ENCODE results near the gene TFAP2E. TPM values are rescaled to one million over a fixed set of nuclear protein-coding genes. Genes with fewer than 3 reads are reported as not detected.

TFAP2E gene
- total and polyA plus RNA-seq, 7 donors, result 0.04 to 0.12 (median 0.06) TPM; not detected in 4

GRCh38 chr1:35568975-35569395 is 4.1 kb upstream of the TFAP2E start:
- H3K27me3 ChIP-seq (ENCODE audit: insufficient read depth in 3 of 3, low read length in 2 of 3), result peaks cover 0 to 42% (median 14%) of the 10 kb centered on the region in 3 donors
- no peak overlapping the region for H3K27ac ChIP-seq
- H3K4me3 ChIP-seq, result no peak overlapping the region
- ATAC-seq, result peak; percentile 65 to 82 (median 72)
- intact Hi-C loops (cut with DNase I), result loop anchor here (1.0 to 10.0 kb wide), 4 partner anchors 158 to 374 kb away; partner anchors contain the start of gene SFPQ (in 1 of the 2)
- peaks cover 0 to 18% of the 10 kb centered on the region in 2 donors for H3K36me3 ChIP-seq (ENCODE audit: insufficient read depth in 1 of 2, low read depth in 1 of 2)
- no peaks in the 10 kb centered on the region for H3K9me3 ChIP-seq
- TF ChIP-seq CTCF (IDR thresholded peaks at IDR 0.05), result peak; percentile 82
- whole genome bisulfite sequencing, 3 donors, result 14 to 25% (median 19%) methylated on average over 4 of the region's 4 CpGs
- peak in 1 of 2 donors; percentile 70 for DNase-seq
- peaks cover 7% of the 10 kb centered on the region for H3K4me1 ChIP-seq

- DNase-seq (no peak), ATAC-seq (no peak)
- Histone ChIP-seq H3K4me1 (peaks cover 7% of the 10 kb centered on the region), H3K36me3 (ENCODE audit: insufficient read depth in 1 of 2, low read depth in 1 of 2) (peaks cover 0 to 11% of the 10 kb centered on the region in 2 donors), H3K27ac (no peak overlapping the region), H3K4me3 (no peak overlapping the region), H3K27me3 (ENCODE audit: insufficient read depth in 3 of 3, low read length in 2 of 3) (peaks cover 0 to 52% (median 21%) of the 10 kb centered on the region in 3 donors), H3K9me3 (no peaks in the 10 kb centered on the region)
- WGBS, 3 donors, result 85 to 92% (median 86%) methylated on average over 1 of the region's 1 CpG
- intact Hi-C loops (cut with DNase I), result loop anchor here (1.0 to 10.0 kb wide), 3 partner anchors 157 to 375 kb away; partner anchors contain the start of gene SFPQ (in 1 of the 2)
- TF ChIP-seq CTCF (IDR thresholded peaks at IDR 0.05), result no peak
Observed at GRCh38 chr1:35569936-35570335, 3.2 kb upstream of the TFAP2E start.

GRCh38 chr1:35570589-35571137 is 2.5 kb upstream of the TFAP2E start:
- no peak for ATAC-seq

GRCh38 chr1:35571263-35571662 is 1.9 kb upstream of the TFAP2E start:
- Histone ChIP-seq H3K9me3 (no peaks in the 10 kb centered on the region), H3K4me1 (peaks cover 7% of the 10 kb centered on the region), H3K27me3 (ENCODE audit: insufficient read depth in 3 of 3, low read length in 2 of 3) (peaks cover 0 to 65% (median 27%) of the 10 kb centered on the region in 3 donors), H3K36me3 (ENCODE audit: insufficient read depth in 1 of 2, low read depth in 1 of 2) (peaks cover 0 to 3% of the 10 kb centered on the region in 2 donors), H3K27ac (no peak overlapping the region), H3K4me3 (no peak overlapping the region)
- no peak for TF ChIP-seq CTCF (IDR thresholded peaks at IDR 0.05)
- WGBS, 3 donors, result 84 to 90% (median 87%) methylated on average over 8 of the region's 8 CpGs
- ATAC-seq (no peak), DNase-seq (no peak)
- intact Hi-C loops (cut with DNase I), result no loop called here

More at GRCh38 chr1:35570589-35571137, 2.5 kb upstream of the TFAP2E start:
- Histone ChIP-seq H3K9me3 (no peaks in the 10 kb centered on the region), H3K27me3 (ENCODE audit: insufficient read depth in 3 of 3, low read length in 2 of 3) (peaks cover 0 to 59% (median 22%) of the 10 kb centered on the region in 3 donors), H3K36me3 (ENCODE audit: insufficient read depth in 1 of 2, low read depth in 1 of 2) (peaks cover 0 to 6% of the 10 kb centered on the region in 2 donors), H3K4me1 (peaks cover 7% of the 10 kb centered on the region), H3K4me3 (no peak overlapping the region), H3K27ac (no peak overlapping the region)
- 85 to 91% (median 88%) methylated on average over 10 of the region's 10 CpGs for WGBS, 3 donors
- TF ChIP-seq CTCF (IDR thresholded peaks at IDR 0.05), result no peak
- intact Hi-C loops (cut with DNase I), result no loop called here
- DNase-seq, result no peak
